Sigmoid colon (tissue), 7 donors: Measurements from ENCODE around the gene LHFPL2. TPM values are rescaled to one million over a fixed set of nuclear protein-coding genes. Genes with fewer than 3 reads are reported as not detected.
A peak's percentile ranks its signal among the peaks of the same experiment; 100 is the strongest.

Experiments used
- DNase-seq: peaks from one replicate; pipeline ENCODE4 v3.0.0-alpha.2; 2019
- H3K27ac ChIP-seq, 4 donors: fragments of 200-600 bp; sonication (generic); one replicate each; pipeline ENCODE4 v1.5.1; 2016 to 2019; ENCODE audit warnings: mild to moderate bottlenecking in 1 of 4
- H3K27me3 ChIP-seq, 3 donors: fragments of 200-600 bp; sonication (generic); one replicate each; pipeline ENCODE4 v1.5.1; 2019; ENCODE audit warnings: mild to moderate bottlenecking in 1 of 3
- H3K36me3 ChIP-seq, 4 donors: fragments of 200-600 bp; sonication (generic); one replicate each; pipeline ENCODE4 v1.5.1; 2016 to 2019
- H3K4me1 ChIP-seq, 4 donors: fragments of 200-600 bp; sonication (generic); one replicate each; pipeline ENCODE4 v1.5.1; 2017 to 2019
- H3K4me3 ChIP-seq, 4 donors: fragments of 200-600 bp; sonication (generic); one replicate each; pipeline ENCODE4 v1.5.1; 2017 to 2019; ENCODE audit warnings: mild to moderate bottlenecking in 2 of 4, moderate library complexity in 1 of 4
- H3K9me3 ChIP-seq, 4 donors: fragments of 200-600 bp in 3 of 4; sonication (generic) in 3 of 4; one replicate each; pipeline versions ENCODE4 v1.5.1 to v1.6.1; 2013 to 2019
- EP300 ChIP-seq, 4 donors: sonication (generic); formaldehyde crosslinking; IDR thresholded peaks; one replicate each; pipeline ENCODE4 v1.6.1; 2017; ENCODE audit warnings: antibody characterized with exemption in 4 of 4
- POLR2A ChIP-seq, 2 donors: fragments of 450-650 bp; IDR thresholded peaks; one replicate each; pipeline ENCODE4 v1.6.1; 2016; ENCODE audit warnings: antibody characterized with exemption in 2 of 2, mild to moderate bottlenecking in 2 of 2, moderate library complexity in 2 of 2
- POLR2AphosphoS5 ChIP-seq, 4 donors: sonication (generic); formaldehyde crosslinking; IDR thresholded peaks; one replicate each; pipeline ENCODE4 v1.6.1; 2017; ENCODE audit warnings: antibody characterized with exemption in 4 of 4
- WGBS, 2 donors: extraction: QIAGEN DNeasy Blood & Tissue Kit; methylation state at CpG; one replicate each; pipeline ENCODE4 v1.1.7; 2013; 5-methylcytosine and 5-hydroxymethylcytosine counted together
- intact Hi-C: fragments of 100-400 bp; cut with DNase I; formaldehyde crosslinking; loops from one replicate; pipeline ENCODE4 v1.15.1; 2023
- polyA plus RNA-seq, 3 donors: library from polyadenylated mRNA; stranded (reverse); fragments of 200-250 nt; gene quantifications; one replicate each; pipeline ENCODE4 v1.2.3, GENCODE V29; 2013
- total RNA-seq, 4 donors: library from RNA; depleted of rRNA; stranded (reverse); fragments of >200 nt; gene quantifications; one replicate each; pipeline ENCODE4 v1.1.0, GENCODE V29; 2016
- TF ChIP-seq, protein P1 (sequence below), 4 experiments: fragments of 450-650 bp in 3 of 4; fragments of 200-600 bp in 1 of 4; IDR thresholded peaks; one replicate each; pipeline ENCODE4 v1.5.1; 2016 to 2019; ENCODE audit warnings: antibody characterized with exemption in 4 of 4, mild to moderate bottlenecking in 3 of 4, moderate library complexity in 2 of 4
- donor health status: healthy with polysubstance abuse.
- donor health status: Bipolar disorder and iron deficiency.
- donor health status: healthy.

LHFPL2 gene
- total and polyA plus RNA-seq, 7 donors = 10.8 to 34.9 (median 21.4) TPM

DNA sequence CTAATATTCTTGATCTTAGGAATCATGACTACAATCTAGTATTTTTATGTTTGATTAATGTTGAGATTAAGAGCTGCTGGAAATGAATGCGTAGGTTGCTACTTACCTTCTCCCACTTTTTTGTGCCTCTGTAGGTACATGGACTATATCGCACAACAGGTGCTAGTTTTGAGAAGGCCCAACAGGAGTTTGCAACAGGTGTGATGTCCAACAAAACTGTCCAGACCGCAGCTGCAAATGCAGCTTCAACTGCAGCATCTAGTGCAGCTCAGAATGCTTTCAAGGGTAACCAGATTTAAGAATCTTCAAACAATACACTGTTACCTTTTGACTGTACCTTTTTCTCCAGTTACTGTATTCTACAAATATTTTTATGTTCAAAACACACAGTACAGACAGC is 173.2 kb downstream of the LHFPL2 start:
- Histone ChIP-seq H3K9me3 (no peaks in the 10 kb centered on the region), H3K4me3 (no peak overlapping the region), H3K4me1 (no peaks in the 10 kb centered on the region), H3K27ac (no peak overlapping the region), H3K27me3 (no peaks in the 10 kb centered on the region), H3K36me3 (peaks cover 0 to 13% (median 0%) of the 10 kb centered on the region in 4 donors)
- 96 to 98% methylated on average over 3 of the region's 3 CpGs for WGBS, 2 donors
- intact Hi-C loops = no loop called here
- no peak for DNase-seq
- no peak for TF ChIP-seq POLR2A (IDR thresholded peaks at IDR 0.05)
- no peak for TF ChIP-seq POLR2AphosphoS5 (IDR thresholded peaks at IDR 0.05)
- TF ChIP-seq EP300 (IDR thresholded peaks at IDR 0.05) = no peak
- TF ChIP-seq, protein P1, sequence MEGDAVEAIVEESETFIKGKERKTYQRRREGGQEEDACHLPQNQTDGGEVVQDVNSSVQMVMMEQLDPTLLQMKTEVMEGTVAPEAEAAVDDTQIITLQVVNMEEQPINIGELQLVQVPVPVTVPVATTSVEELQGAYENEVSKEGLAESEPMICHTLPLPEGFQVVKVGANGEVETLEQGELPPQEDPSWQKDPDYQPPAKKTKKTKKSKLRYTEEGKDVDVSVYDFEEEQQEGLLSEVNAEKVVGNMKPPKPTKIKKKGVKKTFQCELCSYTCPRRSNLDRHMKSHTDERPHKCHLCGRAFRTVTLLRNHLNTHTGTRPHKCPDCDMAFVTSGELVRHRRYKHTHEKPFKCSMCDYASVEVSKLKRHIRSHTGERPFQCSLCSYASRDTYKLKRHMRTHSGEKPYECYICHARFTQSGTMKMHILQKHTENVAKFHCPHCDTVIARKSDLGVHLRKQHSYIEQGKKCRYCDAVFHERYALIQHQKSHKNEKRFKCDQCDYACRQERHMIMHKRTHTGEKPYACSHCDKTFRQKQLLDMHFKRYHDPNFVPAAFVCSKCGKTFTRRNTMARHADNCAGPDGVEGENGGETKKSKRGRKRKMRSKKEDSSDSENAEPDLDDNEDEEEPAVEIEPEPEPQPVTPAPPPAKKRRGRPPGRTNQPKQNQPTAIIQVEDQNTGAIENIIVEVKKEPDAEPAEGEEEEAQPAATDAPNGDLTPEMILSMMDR (IDR thresholded peaks at IDR 0.05) = no peak

DNA sequence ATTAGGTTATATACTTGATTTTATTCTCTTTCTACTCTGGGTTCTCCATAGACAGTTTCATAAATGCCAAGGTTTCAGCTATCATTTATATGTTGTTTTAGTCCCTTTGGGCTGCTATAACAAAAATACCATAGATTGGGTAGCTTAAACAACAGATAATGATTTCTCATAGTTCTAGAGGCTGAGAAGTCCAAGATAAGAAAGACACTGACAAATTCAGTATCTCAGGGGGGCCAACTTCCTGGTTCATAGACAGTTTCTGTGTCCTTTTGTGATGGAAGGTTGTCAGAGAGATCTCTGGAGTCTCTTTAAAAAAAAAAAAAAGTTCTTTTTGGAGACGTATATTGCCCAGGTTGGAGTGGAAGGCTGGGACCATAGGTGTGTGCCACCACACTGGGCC is 174.8 kb downstream of the LHFPL2 start:
- Histone ChIP-seq H3K36me3 (peaks cover 0 to 13% (median 0%) of the 10 kb centered on the region in 4 donors), H3K27me3 (no peaks in the 10 kb centered on the region), H3K4me3 (no peak overlapping the region), H3K27ac (no peak overlapping the region), H3K4me1 (no peaks in the 10 kb centered on the region), H3K9me3 (no peaks in the 10 kb centered on the region)
- intact Hi-C loops = no loop called here
- TF ChIP-seq, protein P1 (IDR thresholded peaks at IDR 0.05) = no peak
- TF ChIP-seq POLR2A (IDR thresholded peaks at IDR 0.05) (no peak), POLR2AphosphoS5 (IDR thresholded peaks at IDR 0.05) (no peak), EP300 (IDR thresholded peaks at IDR 0.05) (no peak)
- WGBS, 2 donors = 94 to 98% methylated on average over 1 of the region's 1 CpG
- no peak for DNase-seq

DNA sequence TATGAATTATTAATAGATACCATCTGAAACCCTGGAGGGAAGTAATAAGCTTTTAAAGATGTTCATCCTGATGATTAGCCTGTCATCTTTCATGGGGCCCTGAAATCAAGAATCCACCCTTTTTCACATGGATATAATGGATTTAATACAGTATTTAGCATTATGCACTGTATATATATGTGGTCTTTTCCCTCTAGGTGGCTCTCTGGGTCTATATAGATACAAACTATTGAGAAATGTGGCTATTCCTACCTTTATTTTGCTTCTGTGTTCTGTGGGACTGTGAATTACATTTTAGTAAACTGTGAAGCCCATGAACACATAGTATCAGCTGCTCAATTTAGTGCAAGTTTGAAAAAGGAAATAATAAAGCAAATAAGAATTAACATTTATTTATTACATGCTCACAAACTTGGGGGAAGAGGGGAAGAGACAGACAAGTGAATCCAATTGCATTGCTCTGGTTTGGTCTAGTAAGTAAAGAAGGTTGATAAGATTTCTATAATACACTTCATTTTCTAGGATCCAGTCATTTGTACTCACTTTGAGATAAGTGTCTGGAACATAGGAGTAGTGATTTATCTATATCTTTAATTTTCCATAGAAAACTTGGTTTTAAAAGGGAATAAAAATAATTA is 176.0 kb downstream of the LHFPL2 start:
- H3K4me1 ChIP-seq = peaks cover 0 to 4% (median 0%) of the 10 kb centered on the region in 4 donors
- peaks cover 0 to 13% (median 0%) of the 10 kb centered on the region in 4 donors for H3K36me3 ChIP-seq
- no peak overlapping the region for H3K4me3 ChIP-seq
- H3K27ac ChIP-seq = no peak overlapping the region
- intact Hi-C loops = no loop called here
- H3K27me3 ChIP-seq = no peaks in the 10 kb centered on the region
- DNase-seq = no peak
- no peaks in the 10 kb centered on the region for H3K9me3 ChIP-seq
- TF ChIP-seq POLR2A (IDR thresholded peaks at IDR 0.05) = no peak
- no peak for TF ChIP-seq POLR2AphosphoS5 (IDR thresholded peaks at IDR 0.05)
- no peak for TF ChIP-seq EP300 (IDR thresholded peaks at IDR 0.05)

DNA sequence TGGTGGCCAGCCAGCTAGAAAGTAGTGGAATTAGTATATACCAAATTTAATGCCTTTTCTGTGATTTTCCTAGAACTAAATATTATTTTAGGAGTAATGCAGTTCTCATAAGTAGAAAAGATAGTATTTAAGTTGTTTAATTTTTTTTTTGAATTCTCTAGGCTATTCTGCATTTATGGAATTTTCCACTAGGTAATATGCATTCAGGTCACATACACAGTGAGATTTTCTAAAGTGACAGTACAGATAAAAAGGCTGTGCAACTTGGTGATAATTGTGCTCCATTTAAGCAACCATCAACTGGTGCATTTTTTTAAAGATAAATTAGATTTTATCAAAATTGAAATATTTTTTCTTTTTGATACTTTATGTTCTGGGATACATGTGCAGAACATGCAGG is 176.7 kb downstream of the LHFPL2 start:
- TF ChIP-seq POLR2A (IDR thresholded peaks at IDR 0.05) (no peak), EP300 (IDR thresholded peaks at IDR 0.05) (no peak), POLR2AphosphoS5 (IDR thresholded peaks at IDR 0.05) (no peak)
- TF ChIP-seq, protein P1 (IDR thresholded peaks at IDR 0.05) = no peak
- H3K9me3 ChIP-seq = no peaks in the 10 kb centered on the region
- peaks cover 0 to 13% (median 0%) of the 10 kb centered on the region in 4 donors for H3K36me3 ChIP-seq
- intact Hi-C loops = no loop called here
- H3K27me3 ChIP-seq = no peaks in the 10 kb centered on the region
- no peak overlapping the region for H3K27ac ChIP-seq
- H3K4me3 ChIP-seq = no peak overlapping the region
- DNase-seq = no peak
- H3K4me1 ChIP-seq = peaks cover 0 to 4% (median 0%) of the 10 kb centered on the region in 4 donors

DNA sequence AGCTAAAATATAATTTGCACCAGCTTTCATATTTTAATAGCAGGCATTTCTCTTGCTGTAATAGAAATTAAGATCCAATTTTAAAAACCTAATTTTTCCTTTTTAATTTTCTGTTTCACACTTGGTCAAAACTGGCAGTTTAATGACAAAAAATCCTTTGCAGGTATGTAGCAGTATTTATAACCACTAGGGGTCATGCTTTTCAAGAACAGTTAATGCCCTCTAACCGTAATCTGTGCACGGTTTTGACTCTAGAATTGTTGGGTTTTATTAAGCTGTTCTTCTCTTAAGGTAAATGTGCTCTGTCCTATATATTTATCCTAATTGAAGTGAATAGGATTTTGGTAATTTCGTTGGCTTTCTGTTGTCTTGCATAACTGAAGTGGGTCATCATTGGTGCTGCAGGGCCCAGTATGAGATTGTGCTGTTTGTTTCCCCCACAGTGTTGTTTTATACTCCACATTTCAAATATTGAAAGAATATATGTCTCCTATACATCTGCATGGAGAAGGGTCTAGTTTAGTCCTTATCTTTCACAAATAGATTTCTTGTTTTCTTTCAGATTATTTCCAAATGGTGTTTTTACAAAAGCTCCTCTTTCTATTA is 180.7 kb downstream of the LHFPL2 start:
- H3K4me1 ChIP-seq = peaks cover 0 to 4% (median 0%) of the 10 kb centered on the region in 4 donors
- no peak for DNase-seq
- intact Hi-C loops = loop anchor here (5.0 kb wide), 2 partner anchors 179 to 494 kb away; partner anchors contain the start of gene LHFPL2
- no peaks in the 10 kb centered on the region for H3K9me3 ChIP-seq
- H3K36me3 ChIP-seq = peaks cover 0 to 7% (median 0%) of the 10 kb centered on the region in 4 donors
- no peaks in the 10 kb centered on the region for H3K27me3 ChIP-seq
- WGBS, 2 donors = 20 to 34% methylated on average over 3 of the region's 3 CpGs
- no peak for TF ChIP-seq POLR2AphosphoS5 (IDR thresholded peaks at IDR 0.05)
- TF ChIP-seq, protein P1 (IDR thresholded peaks at IDR 0.05) = peak; percentile 53 to 80 (median 76)
- no peak overlapping the region for H3K4me3 ChIP-seq
- no peak overlapping the region for H3K27ac ChIP-seq
